MM.1S (cell line): ENCODE measurements around the gene PRR20E.
"Not testable (repeated sequence)": the region's sequence is repeated elsewhere in the genome, so short reads cannot be mapped to it uniquely, and the experiment has no call there.

Experiments used
- DNase-seq: peaks from one replicate; pipeline ENCODE4 v3.0.0-alpha.2; 2015
- H2AFZ ChIP-seq: fragments of 300-600 bp; sonication (generic); 2 replicates; pipeline ENCODE4 v1.6.0; 2016; ENCODE audit warnings: antibody characterized with exemption, low read length
- H3F3A ChIP-seq: fragments of 300-600 bp; sonication (generic); 2 replicates; pipeline ENCODE4 v1.6.1; 2016; ENCODE audit warnings: mild to moderate bottlenecking, antibody characterized with exemption, low read length, moderate library complexity, mixed read lengths; ENCODE audit not compliant: insufficient read depth
- H3K27ac ChIP-seq: fragments of 300-600 bp; sonication (generic); 2 replicates; pipeline ENCODE4 v1.5.1; 2016; ENCODE audit warnings: mild to moderate bottlenecking, low read length
- H3K27me3 ChIP-seq: fragments of 300-600 bp; sonication (generic); replicated peaks from 2 replicates; pipeline ENCODE4 v1.6.0; 2016; ENCODE audit warnings: low read length; ENCODE audit not compliant: insufficient read depth
- H3K36me3 ChIP-seq: fragments of 300-600 bp; sonication (generic); replicated peaks from 2 replicates; pipeline ENCODE4 v1.6.1; 2016; ENCODE audit warnings: mild to moderate bottlenecking, low read length, mixed read lengths; ENCODE audit not compliant: insufficient read depth
- H3K4me1 ChIP-seq: fragments of 300-600 bp; sonication (generic); 2 replicates; pipeline ENCODE4 v1.6.1; 2016; ENCODE audit warnings: low read length, mixed read lengths
- H3K4me2 ChIP-seq: fragments of 300-600 bp; sonication (generic); 2 replicates; pipeline ENCODE4 v1.6.0; 2016; ENCODE audit warnings: low read depth, low read length
- H3K4me3 ChIP-seq: fragments of 300-600 bp; sonication (generic); 2 replicates; pipeline ENCODE4 v1.5.1; 2016; ENCODE audit warnings: low read length, mixed read lengths
- H3K79me2 ChIP-seq: fragments of 300-600 bp; sonication (generic); 2 replicates; pipeline ENCODE4 v1.6.1; 2016; ENCODE audit warnings: mixed run types, low read length, mixed read lengths
- H3K9ac ChIP-seq: fragments of 300-600 bp; sonication (generic); 2 replicates; pipeline ENCODE4 v1.6.1; 2016; ENCODE audit warnings: low read length, mixed read lengths
- H3K9me2 ChIP-seq: fragments of 300-600 bp; sonication (generic); replicated peaks from 2 replicates; pipeline ENCODE4 v1.6.1; 2016; ENCODE audit warnings: mild to moderate bottlenecking, low read length, mixed read lengths; ENCODE audit not compliant: insufficient read depth
- H3K9me3 ChIP-seq: fragments of 300-600 bp; sonication (generic); replicated peaks from 2 replicates; pipeline ENCODE4 v1.6.1; 2016; ENCODE audit warnings: mild to moderate bottlenecking, low read length, mixed read lengths; ENCODE audit not compliant: insufficient read depth
- H4K20me1 ChIP-seq: fragments of 300-600 bp; sonication (generic); 2 replicates; pipeline ENCODE4 v1.6.1; 2016; ENCODE audit warnings: mild to moderate bottlenecking, low read length, moderate library complexity, mixed read lengths; ENCODE audit not compliant: insufficient read depth
- CTCF ChIP-seq: fragments of 300-600 bp; sonication (generic); IDR thresholded peaks from 2 replicates; pipeline ENCODE4 v1.5.1; 2016; ENCODE audit warnings: antibody characterized with exemption, low read length, mixed read lengths
- EZH2 ChIP-seq: fragments of 300-600 bp; sonication (generic); optimal IDR thresholded peaks from 2 replicates; pipeline ENCODE3; 2017; ENCODE audit warnings: low read depth, mild to moderate bottlenecking, antibody characterized with exemption, low read length, mixed read lengths
- EZH2phosphoT487 ChIP-seq: fragments of 300-600 bp; sonication (generic); IDR thresholded peaks from 2 replicates; pipeline ENCODE4 v1.6.1; 2018; ENCODE audit warnings: antibody characterized with exemption, low read length

The PRR20E gene

GRCh38 chr13:57153761-57154160, 13.2 kb upstream of the PRR20E start, which contains the start of gene PRR20C:
TSS of gene PRR20C (plus strand) at chr13:57154061. CDS start at chr13:57154448, 387 bp downstream.
- not testable (repeated sequence) for H3K27me3 ChIP-seq, H3K79me2 ChIP-seq, H3K27ac ChIP-seq, H4K20me1 ChIP-seq, H3K4me3 ChIP-seq, H3K36me3 ChIP-seq, H3K9ac ChIP-seq, H3K4me1 ChIP-seq, H2AFZ ChIP-seq, H3K4me2 ChIP-seq, DNase-seq, H3K9me2 ChIP-seq, H3K9me3 ChIP-seq, H3F3A ChIP-seq

- not testable (repeated sequence) for H3K4me1 ChIP-seq, H3F3A ChIP-seq, H3K79me2 ChIP-seq, H4K20me1 ChIP-seq, H3K9me2 ChIP-seq, H3K9ac ChIP-seq, DNase-seq, H3K36me3 ChIP-seq, H3K4me3 ChIP-seq, H3K27me3 ChIP-seq, H2AFZ ChIP-seq, H3K4me2 ChIP-seq, H3K27ac ChIP-seq, H3K9me3 ChIP-seq
Measured at GRCh38 chr13:57160332-57160731, 6.7 kb upstream of the PRR20E start, which contains the start of gene PRR20D. TSS of gene PRR20D (plus strand) at chr13:57160632. CDS start at chr13:57161019, 387 bp downstream.

GRCh38 chr13:57191667-57192066, 24.7 kb downstream of the PRR20E start:
- H4K20me1 ChIP-seq: no peaks in the 10 kb centered on the region
- no peak for TF ChIP-seq CTCF
- no peak for TF ChIP-seq EZH2phosphoT487
- no peak for TF ChIP-seq EZH2

DNA sequence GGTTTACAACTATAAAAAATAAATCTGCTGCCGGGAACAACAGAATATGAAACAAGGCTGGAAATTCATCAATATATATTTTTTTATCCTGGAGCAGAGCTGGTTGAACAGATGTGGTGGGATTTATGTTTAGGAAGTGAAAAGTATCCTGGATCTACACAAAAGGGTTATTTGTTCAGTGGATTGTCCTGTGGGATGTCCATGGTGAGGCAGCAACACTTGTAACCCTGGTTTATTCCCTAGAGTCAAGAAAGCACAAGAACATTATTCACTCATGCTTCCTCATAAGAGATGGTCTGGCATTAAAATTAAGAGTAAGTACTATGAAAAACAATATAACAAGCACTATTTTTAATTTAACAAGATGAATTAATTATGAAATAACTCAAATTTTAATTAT, 46.0 kb downstream of the PRR20E start:
- no peaks in the 10 kb centered on the region for H3K27me3 ChIP-seq
- H3K4me3 ChIP-seq: no peak overlapping the region
- no peaks in the 10 kb centered on the region for H3K79me2 ChIP-seq
- H3F3A ChIP-seq: no peaks in the 10 kb centered on the region
- H3K9ac ChIP-seq: no peak overlapping the region
- no peaks in the 10 kb centered on the region for H3K4me1 ChIP-seq
- no peaks in the 10 kb centered on the region for H3K9me2 ChIP-seq
- no peaks in the 10 kb centered on the region for H3K36me3 ChIP-seq
- H3K4me2 ChIP-seq: no peak overlapping the region
- no peaks in the 10 kb centered on the region for H4K20me1 ChIP-seq
- H3K9me3 ChIP-seq: no peaks in the 10 kb centered on the region
- TF ChIP-seq EZH2 (no peak), CTCF (no peak), EZH2phosphoT487 (no peak)
- H2AFZ ChIP-seq: no peak overlapping the region
- H3K27ac ChIP-seq: no peak overlapping the region
- DNase-seq: no peak

More at GRCh38 chr13:57191667-57192066, 24.7 kb downstream of the PRR20E start:
- no peak overlapping the region for H3K27ac ChIP-seq
- no peaks in the 10 kb centered on the region for H3K9me2 ChIP-seq
- no peak overlapping the region for H2AFZ ChIP-seq
- H3K4me3 ChIP-seq: no peak overlapping the region
- H3K9me3 ChIP-seq: no peaks in the 10 kb centered on the region
- no peaks in the 10 kb centered on the region for H3K36me3 ChIP-seq
- H3K9ac ChIP-seq: no peak overlapping the region
- H3F3A ChIP-seq: no peaks in the 10 kb centered on the region
- H3K4me2 ChIP-seq: no peak overlapping the region
- H3K79me2 ChIP-seq: no peaks in the 10 kb centered on the region
- no peaks in the 10 kb centered on the region for H3K4me1 ChIP-seq
- no peak for DNase-seq
- no peaks in the 10 kb centered on the region for H3K27me3 ChIP-seq
